GM21447 (cell line): ENCODE data around the gene ATP5PD.

ENCODE experiments used
- ATAC-seq: cut with Tn5 transposase; IDR thresholded peaks from one replicate; pipeline ENCODE4 v1.9.1; 2021; ENCODE audit not compliant: unreplicated experiment

Gene ATP5PD

DNA sequence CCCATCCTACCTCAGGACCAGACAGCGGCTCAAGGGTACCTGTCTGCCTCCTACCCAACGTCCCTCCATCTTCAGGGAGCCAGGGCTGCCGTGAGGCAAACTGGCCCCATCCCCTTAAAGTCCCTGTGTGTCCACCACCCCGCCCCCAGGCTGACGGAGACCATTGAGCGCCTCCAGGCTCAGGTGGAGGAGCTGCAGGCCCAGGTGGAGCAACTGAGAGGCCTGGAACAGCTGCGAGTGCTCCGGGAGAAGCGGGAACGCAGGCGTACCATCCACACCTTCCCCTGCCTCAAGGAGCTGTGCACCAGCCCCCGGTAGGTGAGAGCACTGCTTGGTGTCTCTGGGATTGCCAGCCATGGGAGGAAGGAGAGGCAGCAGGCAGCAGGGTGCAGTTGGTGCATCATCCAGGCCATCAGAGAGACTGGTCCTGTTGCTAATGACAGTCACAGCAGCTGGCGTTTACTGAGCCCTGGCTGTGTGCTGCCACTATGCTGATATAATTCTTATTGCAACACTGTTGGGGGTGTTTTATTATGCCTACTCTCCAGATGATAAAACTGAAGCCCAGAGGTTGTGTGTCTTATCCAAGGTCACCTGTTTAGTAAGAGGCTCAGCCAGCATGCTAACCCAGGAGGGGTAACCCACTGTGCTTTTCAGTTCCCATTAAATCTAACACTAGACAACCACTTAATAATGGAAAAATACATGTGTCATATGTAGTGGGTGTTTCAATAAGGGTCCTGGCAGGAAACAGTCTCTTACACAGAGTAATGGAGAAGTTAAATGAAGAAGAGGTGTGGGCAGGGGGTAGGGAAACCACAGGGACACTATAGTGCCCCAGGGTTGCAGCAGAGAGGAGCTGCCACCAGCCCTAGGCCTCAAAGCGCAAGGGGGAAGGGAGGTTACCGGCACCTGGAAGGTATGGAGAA, 44.6 kb downstream of the ATP5PD start:
- no peak for ATAC-seq

DNA sequence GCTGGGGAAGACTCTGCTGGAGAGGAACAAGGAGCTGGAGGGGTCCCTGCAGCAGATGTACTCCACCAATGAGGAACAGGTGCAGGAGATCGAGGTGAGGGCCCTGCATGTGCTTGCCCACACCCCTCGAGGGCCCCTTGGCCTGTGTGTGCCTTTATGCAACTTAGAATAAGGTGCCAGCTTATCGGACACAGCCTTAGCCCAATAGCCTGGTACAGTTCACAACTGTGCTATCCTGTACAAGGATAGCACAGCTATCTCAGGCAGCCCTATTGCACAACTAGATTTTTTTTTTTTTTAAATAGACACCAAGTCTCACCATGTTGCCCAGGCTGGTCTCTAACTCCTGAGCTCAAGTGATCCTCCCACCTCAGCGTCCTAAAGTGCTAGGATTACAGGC, 47.2 kb downstream of the ATP5PD start:
- no peak for ATAC-seq

DNA sequence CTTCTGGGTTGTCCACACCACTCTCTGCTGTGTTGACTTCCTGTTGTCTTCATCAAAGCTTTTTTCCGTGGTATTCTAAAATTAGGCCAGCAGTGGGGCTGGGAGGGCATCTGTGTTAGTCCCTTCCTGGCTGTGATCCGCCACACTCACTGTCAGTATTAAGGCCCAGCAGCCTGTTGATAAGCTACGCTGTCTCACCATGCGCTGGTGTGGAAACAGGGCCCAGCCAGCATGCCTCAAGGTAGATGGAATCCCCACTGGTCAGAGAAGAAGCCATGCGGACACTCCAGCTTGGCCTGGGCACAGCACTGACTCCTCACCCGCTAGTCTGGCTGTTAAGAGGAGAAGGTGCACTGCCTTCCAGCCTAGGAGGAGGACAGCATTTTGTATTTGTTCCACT, 48.0 kb downstream of the ATP5PD start:
- no peak for ATAC-seq

DNA sequence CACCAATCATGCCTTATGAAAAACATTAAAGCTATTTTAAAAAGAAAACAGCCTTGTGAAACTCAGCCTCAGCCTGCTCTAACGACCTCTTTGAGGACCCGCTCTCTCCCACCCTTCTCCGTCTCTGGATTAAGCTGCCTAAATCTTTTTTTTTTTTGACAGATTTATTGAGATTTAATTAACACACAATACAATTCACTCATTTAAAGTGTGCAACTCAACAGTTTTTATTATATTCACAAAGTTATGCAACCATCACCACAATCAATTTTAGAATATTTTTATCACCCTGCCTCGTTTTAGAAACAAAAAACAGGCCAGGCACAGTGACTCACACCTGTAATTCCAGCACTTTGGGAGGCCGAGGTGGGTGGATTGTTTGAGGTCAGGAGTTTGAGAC, 50.9 kb downstream of the ATP5PD start:
- ATAC-seq, result no peak

DNA sequence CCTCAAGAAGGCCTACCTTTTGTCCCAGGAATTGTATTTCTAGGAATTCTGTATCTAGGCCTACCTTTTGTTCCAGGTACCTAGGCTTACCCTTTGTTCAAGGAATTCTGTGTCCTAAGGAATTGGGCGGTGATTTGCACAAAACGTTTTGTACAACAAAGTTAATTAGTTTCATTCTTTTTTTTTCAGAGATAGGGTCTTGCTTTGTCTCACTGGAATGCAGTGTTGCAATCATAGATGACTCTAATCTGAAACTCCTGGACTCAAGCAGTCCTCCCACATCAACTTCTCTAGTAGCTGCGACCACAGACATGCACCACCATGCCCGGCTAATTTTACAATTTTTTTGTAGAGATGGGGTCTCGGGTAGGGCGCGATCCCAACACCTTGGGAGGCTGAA, 52.3 kb downstream of the ATP5PD start:
- no peak for ATAC-seq

DNA sequence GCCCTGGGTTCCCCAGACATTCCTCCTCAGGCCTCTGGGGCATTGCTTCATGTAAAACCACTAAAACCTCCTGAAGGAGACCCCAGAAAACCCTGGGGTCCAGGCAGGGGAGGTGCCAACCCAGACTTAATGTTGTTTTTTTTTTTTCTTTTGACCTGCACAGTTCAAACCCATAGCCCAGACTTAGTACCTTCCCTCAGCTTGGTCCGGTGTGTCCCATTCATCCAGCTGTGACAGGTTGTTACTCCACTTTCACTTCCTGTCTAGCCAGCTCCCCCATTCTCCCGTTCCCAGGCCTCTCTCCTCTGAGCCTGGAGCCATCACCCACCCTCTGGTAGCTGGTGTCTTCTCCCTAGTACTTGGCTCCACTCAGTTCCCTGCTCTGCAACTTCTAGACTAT, 54.5 kb downstream of the ATP5PD start:
- no peak for ATAC-seq

DNA sequence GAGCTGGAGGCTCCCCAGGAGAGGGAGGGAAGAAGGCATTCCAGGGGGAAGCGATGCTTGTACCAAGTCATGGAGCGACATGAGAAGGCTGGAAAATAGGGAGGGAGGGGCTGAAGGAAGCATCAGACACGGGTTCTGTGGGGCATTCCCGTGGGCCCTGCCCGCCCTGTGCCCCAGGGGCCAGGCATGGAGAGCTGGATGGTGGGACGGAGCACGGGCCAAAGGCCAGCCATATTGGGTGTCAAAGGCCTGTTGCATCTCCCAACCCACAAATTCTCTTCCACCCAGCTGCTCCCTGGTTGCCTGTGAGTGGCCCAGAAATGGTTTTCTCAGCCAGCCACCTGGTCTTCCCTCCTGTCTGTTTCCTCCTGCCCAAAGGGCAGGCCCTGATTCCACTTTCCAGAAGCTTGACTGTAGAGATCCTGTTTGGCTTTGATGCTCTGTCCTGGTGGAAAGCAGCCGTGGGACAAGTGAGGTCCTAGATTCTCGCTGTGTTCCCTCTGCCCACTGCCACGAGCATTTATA, 56.1 kb downstream of the ATP5PD start:
- no peak for ATAC-seq
